ENCODE measurements around the gene MYH14. TPM values are rescaled to one million over a fixed set of nuclear protein-coding genes. Genes with fewer than 3 reads are reported as not detected.

The MYH14 gene
- total and polyA plus RNA-seq, 2 of the 4 experiments (the other 2 are of a cell fraction), result not detected

- in situ Hi-C loops (cut with MboI; ENCODE audit: low sequenced_read_pairs) (no loop called here), dilution Hi-C loops (cut with HindIII; ENCODE audit: low sequenced_read_pairs, unreplicated experiment) (no loop called here), intact Hi-C loops (cut with micrococcal nuclease) (no loop called here)
- ATAC-seq (ENCODE audit: low read depth) (no peak), DNase-seq (no peak)
- Histone ChIP-seq H4K20me1 (ENCODE audit: insufficient read depth, low read length) (no peaks in the 10 kb centered on the region), H3K4me3 (ENCODE audit: insufficient read depth, low read depth, low read length) (no peak overlapping the region), H3K18ac (ENCODE audit: low read depth, low read length) (no peak overlapping the region), H2BK20ac (ENCODE audit: low read depth, low read length) (no peak overlapping the region), H3K79me1 (ENCODE audit: low read depth in 1 of 2, low read length in 2 of 2) (no peaks in the 10 kb centered on the region), H2BK5ac (ENCODE audit: low read depth, low read length, poor library complexity, severe bottlenecking) (no peak overlapping the region), H4K91ac (ENCODE audit: insufficient read depth, low read depth, low read length) (no peak overlapping the region), H2BK120ac (ENCODE audit: low read depth, low read length) (no peak overlapping the region), H3K23ac (ENCODE audit: low read depth, low read length) (no peak overlapping the region), H3K9ac (ENCODE audit: low read depth, low read length) (no peak overlapping the region), H2BK15ac (ENCODE audit: low read depth, low read length) (no peak overlapping the region), H4K8ac (ENCODE audit: low read depth in 2 of 2, low read length in 2 of 2) (no peak overlapping the region), H2AFZ (replicated peaks; ENCODE audit: low read length, poor library complexity) (no peak overlapping the region), H3K9me3 (ENCODE audit: control insufficient read depth, insufficient read depth, low read length) (peaks cover 35% of the 10 kb centered on the region), H3K27me3 (ENCODE audit: control insufficient read depth, insufficient read depth, low read length) (no peaks in the 10 kb centered on the region), H3K4ac (ENCODE audit: low read depth, low read length) (no peak overlapping the region), H3K56ac (ENCODE audit: extremely low read depth, insufficient read depth, low read length) (no peak overlapping the region), H3K9me1 (ENCODE audit: insufficient read depth, low read length) (no peaks in the 10 kb centered on the region), H3K14ac (replicated peaks; ENCODE audit: low read depth, low read length) (no peak overlapping the region), H2AK5ac (ENCODE audit: low read depth, low read length) (no peak overlapping the region), H2AK9ac (replicated peaks; ENCODE audit: low read depth, low read length, poor library complexity) (no peak overlapping the region), H3K36me3 (ENCODE audit: control insufficient read depth, insufficient read depth, low read length) (no peaks in the 10 kb centered on the region), H3K27ac (ENCODE audit: insufficient read depth, low read length) (no peak overlapping the region), H4K5ac (ENCODE audit: low read depth, low read length) (no peak overlapping the region), H3K4me1 (ENCODE audit: control insufficient read depth, insufficient read depth, low read length) (no peaks in the 10 kb centered on the region), H3K4me2 (ENCODE audit: low read depth, low read length) (no peak overlapping the region)
- WGBS, 2 experiments (ENCODE audit: extremely low coverage in 2 of 2, insufficient read length in 1 of 2), result no CpG with 5 or more reads among the region's 10 CpGs
- POLR2A ChIA-PET (ENCODE audit: unreplicated experiment), result no interaction called here
- no TSS peak for BruUV-seq (replicated peaks)
- TF ChIP-seq SMC3 (IDR thresholded peaks at IDR 0.05; ENCODE audit: low read depth, low read length) (no peak), MAZ (IDR thresholded peaks at IDR 0.05; ENCODE audit: borderline replicate concordance, low read depth, low read length) (no peak), RAD21 (IDR thresholded peaks at IDR 0.05; ENCODE audit: low read length) (no peak)
- CTCF ChIA-PET, result no interaction called here
These were observed 53.7 kb downstream of the MYH14 start for GRCh38 chr19:50257141-50257540.

Measured in IMR-90 (cell line).